Brain microvascular endothelial cell (primary cell): ENCODE results near the gene BCL2.

Source experiments
- DNase-seq: peaks from one replicate; pipeline ENCODE4 v3.0.0-alpha.2; 2020
- H3K27ac ChIP-seq: fragments of 250-450 bp; sonication (Bioruptor Pico); 2 replicates; pipeline ENCODE4 v1.5.1; 2020; ENCODE audit warnings: mild to moderate bottlenecking, moderate library complexity
- H3K27me3 ChIP-seq: fragments of 250-450 bp; sonication (Bioruptor Pico); replicated peaks from 2 replicates; pipeline ENCODE4 v1.5.1; 2020; ENCODE audit warnings: mild to moderate bottlenecking
- H3K36me3 ChIP-seq: fragments of 250-450 bp; sonication (Bioruptor Pico); replicated peaks from 2 replicates; pipeline ENCODE4 v1.5.1; 2020; ENCODE audit warnings: mild to moderate bottlenecking
- H3K4me3 ChIP-seq: 2 replicates; pipeline ENCODE4 v1.5.1; 2011; ENCODE audit warnings: low read depth, mild to moderate bottlenecking, control low read depth, low read length, moderate library complexity
- CTCF ChIP-seq: IDR thresholded peaks from 2 replicates; pipeline ENCODE4 v1.5.1; 2011; ENCODE audit warnings: low read depth, mild to moderate bottlenecking, moderate library complexity, low read length, control low read depth, inconsistent platforms; ENCODE audit errors: missing control alignments
- in situ Hi-C: cut with HindIII; loops from 2 replicates; pipeline ENCODE4 v1.10.0; 2017; ENCODE audit warnings: low sequenced_read_pairs, low pct_ligation_motif_present

BCL2 gene

DNA sequence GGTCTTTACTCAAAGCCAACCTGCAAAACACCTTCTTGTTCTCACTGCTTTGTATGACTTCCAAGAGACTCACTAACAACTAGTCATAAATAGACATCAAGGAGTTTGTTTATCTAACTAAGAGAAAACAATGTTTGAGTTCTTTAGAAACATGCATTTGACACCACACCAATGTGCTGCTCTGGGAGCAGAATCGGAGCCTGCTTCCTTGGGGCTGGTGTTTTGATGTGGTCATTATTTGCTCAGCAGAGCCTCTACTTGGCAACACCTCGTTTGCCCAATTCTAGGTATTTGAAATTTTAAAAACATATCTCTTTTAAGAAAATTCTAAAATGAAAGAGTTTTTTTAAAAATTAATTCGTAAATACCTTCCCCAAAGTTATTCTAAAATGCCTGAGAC is 167.5 kb downstream of the BCL2 start:
- in situ Hi-C loops, result no loop called here
- Histone ChIP-seq H3K36me3 (no peaks in the 10 kb centered on the region), H3K4me3 (no peak overlapping the region), H3K27me3 (no peaks in the 10 kb centered on the region), H3K27ac (no peak overlapping the region)
- DNase-seq, result no peak
- no peak for TF ChIP-seq CTCF

- Histone ChIP-seq H3K4me3 (no peak overlapping the region), H3K27me3 (no peaks in the 10 kb centered on the region), H3K36me3 (no peaks in the 10 kb centered on the region), H3K27ac (no peak overlapping the region)
- in situ Hi-C loops, result no loop called here
- DNase-seq, result no peak
- no peak for TF ChIP-seq CTCF
Observed at GRCh38 chr18:63151539-63151938, 168.0 kb downstream of the BCL2 start.

- TF ChIP-seq CTCF, result no peak
- Histone ChIP-seq H3K4me3 (no peak overlapping the region), H3K36me3 (no peaks in the 10 kb centered on the region), H3K27ac (no peak overlapping the region), H3K27me3 (no peaks in the 10 kb centered on the region)
- DNase-seq, result no peak
- in situ Hi-C loops, result no loop called here
Observed at GRCh38 chr18:63150942-63151421, 168.6 kb downstream of the BCL2 start.

DNA sequence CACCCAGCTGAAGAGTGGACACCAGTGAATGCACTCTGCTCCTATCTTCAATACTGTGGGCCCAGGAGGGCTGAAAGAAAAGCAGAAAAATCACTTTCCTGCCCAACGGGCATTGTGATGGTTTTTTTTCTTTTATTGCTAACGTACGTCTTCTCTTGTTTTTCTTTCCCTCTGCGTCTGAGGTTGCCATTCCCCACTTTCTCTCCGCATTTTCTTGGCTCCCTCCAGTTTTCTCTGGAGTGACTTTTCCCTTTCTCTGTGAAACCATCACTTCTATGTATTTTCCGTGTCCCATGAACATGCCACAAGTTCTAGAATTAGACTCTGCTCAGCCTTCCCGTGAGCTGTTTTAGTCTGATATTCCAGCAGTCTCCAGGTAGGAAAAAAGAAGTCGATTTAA is 169.2 kb downstream of the BCL2 start:
- H3K27ac ChIP-seq, result no peak overlapping the region
- no peak for TF ChIP-seq CTCF
- in situ Hi-C loops, result no loop called here
- no peaks in the 10 kb centered on the region for H3K27me3 ChIP-seq
- no peak for DNase-seq
- no peak overlapping the region for H3K4me3 ChIP-seq
- no peaks in the 10 kb centered on the region for H3K36me3 ChIP-seq

DNA sequence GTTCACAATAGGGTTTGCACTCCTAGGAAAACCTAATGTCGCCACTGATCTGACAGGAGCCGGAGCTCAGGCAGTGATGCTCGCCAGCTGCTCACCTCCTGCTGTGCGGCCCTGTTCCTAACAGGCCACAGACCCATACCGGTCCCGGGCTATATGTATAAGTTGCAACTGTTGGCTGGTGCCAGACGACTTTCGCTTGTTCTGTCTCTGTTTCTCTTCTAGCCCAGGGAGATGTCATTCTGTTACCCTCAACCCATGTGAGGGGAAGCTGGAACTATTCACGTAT is 170.3 kb downstream of the BCL2 start:
- in situ Hi-C loops, result no loop called here
- Histone ChIP-seq H3K36me3 (no peaks in the 10 kb centered on the region), H3K27me3 (peaks cover 3% of the 10 kb centered on the region), H3K27ac (no peak overlapping the region), H3K4me3 (no peak overlapping the region)
- TF ChIP-seq CTCF, result no peak
- DNase-seq, result no peak

DNA sequence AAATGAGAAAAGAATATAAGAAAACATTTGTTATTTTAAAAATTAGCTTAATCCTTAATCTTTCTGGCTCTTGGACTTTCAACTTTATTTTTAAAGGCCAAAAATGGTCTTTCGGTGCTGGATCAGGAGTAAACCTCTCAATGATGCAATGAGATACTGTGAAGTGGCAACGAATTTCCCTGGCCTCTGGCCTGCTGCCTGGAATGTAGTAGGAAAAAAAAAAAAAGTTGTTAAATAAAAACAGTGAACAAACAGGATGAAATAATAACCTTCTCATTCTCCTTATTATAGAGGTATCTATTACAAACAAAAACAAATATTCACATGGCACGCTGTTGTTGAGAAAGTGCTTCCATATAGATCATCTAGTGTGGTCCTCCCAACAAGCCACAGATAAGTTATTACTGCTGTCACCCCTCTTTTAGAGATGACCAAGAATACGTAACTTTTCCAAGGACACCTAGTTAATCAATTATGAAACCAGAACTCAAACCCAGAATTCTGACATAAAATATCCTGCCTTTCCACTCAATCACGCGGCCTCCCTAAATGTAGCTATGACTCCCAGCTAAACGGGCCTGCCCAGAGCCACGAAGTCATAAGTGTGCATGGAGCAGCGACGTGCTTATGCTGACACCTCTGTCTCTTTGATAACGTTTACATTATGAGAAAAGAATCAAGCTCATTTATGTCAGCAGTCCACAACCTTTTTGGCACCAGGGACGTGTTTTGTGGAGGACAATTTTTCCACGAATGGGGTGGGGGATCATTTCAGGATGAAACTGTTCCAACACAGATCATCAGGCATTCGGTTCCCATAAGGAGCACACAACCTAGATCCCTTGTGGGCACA is 170.9 kb downstream of the BCL2 start:
- Histone ChIP-seq H3K27me3 (peaks cover 5% of the 10 kb centered on the region), H3K4me3 (no peak overlapping the region), H3K36me3 (no peaks in the 10 kb centered on the region), H3K27ac (no peak overlapping the region)
- no peak for DNase-seq
- in situ Hi-C loops, result no loop called here
- TF ChIP-seq CTCF, result no peak
